ENCODE results near the gene DDAH2.
"Not testable (repeated sequence)": the region's sequence is repeated elsewhere in the genome, so short reads cannot be mapped to it uniquely, and the experiment has no call there.

Gene DDAH2

GRCh38 chr6:31711233-31711632, 17.9 kb downstream of the DDAH2 start:
- DNase-seq: no peak

DNA sequence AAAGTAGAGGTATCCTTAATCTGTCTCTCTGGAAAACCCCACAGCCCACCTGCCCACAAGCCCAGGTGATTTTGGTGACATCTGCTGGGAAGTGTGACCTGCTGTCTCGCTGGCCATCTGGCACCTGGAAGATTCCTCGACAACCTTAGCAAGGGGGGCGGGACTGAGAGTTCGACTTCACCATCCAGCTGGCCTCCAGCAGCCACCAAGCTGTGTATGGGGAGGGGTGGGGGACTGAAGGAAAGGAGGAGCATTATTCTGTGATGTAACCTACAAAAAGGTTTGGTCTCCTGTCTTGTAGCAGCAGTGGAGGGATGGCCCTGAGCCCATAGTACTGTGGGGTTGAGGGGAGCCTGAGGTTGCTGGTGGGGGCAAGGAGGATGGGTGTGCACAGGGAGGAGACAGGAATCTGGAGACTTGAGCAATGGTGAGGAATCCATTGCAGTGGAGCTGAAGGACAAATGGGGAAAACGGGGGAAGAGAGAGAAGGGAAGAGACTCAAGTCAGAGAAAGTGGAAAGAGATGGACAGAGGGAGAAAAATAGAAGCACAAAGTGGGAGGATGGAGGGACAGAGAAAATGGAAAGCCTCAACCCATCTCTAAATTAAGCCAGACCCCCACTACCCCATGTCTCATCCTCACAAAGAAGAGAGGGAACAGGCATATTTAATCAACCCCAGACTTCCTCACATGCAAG, 18.4 kb downstream of the DDAH2 start:
- DNase-seq: no peak

GRCh38 chr6:31709157-31709556, 19.9 kb downstream of the DDAH2 start:
- not testable (repeated sequence) for DNase-seq

DNA sequence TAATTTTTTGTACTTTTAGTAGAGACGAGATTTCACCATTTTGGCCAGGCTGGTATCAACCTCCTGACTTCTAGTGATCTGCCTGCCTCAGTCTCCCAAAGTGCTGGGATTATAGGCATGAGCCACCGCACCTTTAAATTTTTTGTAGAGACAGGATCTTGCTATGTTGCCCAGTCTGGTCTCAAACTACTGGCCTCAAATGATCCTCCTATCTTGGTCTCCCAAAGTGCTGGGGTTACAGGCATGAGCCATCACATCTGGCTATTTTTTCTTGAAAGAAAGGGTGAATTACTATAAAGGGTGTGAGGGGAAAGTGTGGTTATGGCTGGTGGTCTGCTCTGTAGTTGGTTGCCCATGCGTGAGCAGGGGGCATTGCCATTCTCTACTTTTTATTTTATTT, 20.9 kb downstream of the DDAH2 start:
- DNase-seq: no peak

DNA sequence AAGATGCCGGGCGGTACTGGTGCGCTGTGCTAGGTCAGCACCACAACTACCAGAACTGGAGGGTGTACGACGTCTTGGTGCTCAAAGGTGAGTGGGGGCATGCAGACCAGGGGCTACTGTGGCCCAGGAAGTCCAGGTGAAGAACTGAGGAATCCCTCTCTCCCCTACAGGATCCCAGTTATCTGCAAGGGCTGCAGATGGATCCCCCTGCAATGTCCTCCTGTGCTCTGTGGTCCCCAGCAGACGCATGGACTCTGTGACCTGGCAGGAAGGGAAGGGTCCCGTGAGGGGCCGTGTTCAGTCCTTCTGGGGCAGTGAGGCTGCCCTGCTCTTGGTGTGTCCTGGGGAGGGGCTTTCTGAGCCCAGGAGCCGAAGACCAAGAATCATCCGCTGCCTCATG, 21.4 kb downstream of the DDAH2 start:
- DNase-seq: no peak

GRCh38 chr6:31706599-31706998, 22.5 kb downstream of the DDAH2 start, which contains the start of gene LY6G6F:
Gene LY6G6F, plus strand, starts transcription at chr6:31706866. Its CDS starts 41 bp downstream, at chr6:31706907.
- DNase-seq: no peak

DNA sequence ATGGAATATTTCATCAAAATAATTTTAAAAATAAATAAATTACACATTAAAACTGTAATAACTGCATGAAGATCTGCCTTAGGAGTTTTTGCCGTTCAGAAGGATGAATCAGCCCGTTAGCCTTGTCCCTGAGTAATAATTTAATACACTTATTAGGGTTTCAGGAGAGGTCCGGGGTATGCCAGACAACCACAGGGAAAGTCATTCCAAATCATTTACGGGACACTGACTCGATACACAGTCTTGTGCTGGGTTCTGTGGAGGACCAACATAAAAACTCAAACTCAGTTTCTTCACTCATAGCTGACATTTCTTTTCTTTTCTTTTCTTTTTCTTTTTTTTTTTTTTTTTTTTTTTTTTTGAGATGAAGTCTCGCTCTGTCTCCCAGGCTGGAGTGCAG, 23.2 kb downstream of the DDAH2 start:
- no peak for DNase-seq

GRCh38 chr6:31702819-31703716, 26.0 kb downstream of the DDAH2 start, which contains the start of gene ABHD16A:
Gene ABHD16A, minus strand, starts transcription at chr6:31703324. Its CDS starts 43 bp downstream, at chr6:31703281.
- peak; percentile 94 to 97 for DNase-seq

DNA sequence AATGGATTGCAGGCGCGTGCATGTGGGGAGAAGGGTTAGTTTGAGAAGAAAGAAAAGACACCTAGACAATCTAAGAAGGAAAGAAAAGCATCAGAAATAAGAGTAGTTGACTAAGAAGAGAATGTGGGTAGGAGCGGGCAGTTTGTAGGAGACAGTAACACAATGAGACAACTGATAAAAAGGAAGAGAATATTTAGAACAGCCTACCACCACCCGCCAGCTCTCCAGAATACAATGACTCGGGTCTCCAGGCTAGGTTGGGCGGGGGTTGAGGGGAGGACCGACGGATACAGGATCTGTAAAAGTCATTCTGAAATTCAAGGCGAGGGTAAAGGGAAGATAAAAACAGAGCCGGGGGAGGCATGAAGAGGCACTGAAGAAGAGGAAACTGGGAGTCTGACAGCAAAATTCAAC, 26.7 kb downstream of the DDAH2 start:
- peak; percentile 16 to 18 for DNase-seq

- DNase-seq: no peak
These were observed 27.3 kb downstream of the DDAH2 start for GRCh38 chr6:31701666-31702404.

- no peak for DNase-seq
These were observed 28.2 kb downstream of the DDAH2 start for GRCh38 chr6:31700740-31701401.

DNA sequence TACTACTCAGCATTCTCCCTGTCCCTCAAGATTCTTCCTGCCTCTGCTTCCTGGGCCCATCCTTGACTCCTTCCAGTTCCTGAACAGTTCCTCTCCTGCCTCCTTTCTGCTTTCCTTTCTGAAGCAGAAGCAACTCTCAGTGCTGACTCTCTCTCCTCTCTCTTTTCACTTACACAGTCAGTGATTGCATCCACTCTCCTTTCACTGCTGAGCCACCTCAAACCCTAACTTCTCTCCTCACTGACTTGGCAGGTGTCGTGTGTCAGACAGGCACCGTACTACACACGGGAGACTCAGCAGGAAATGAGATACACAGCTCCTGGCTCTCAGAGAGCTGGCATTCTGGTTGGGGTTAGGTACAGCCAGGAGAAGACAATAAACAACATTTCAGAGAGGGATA, 31.5 kb downstream of the DDAH2 start:
- no peak for DNase-seq

- no peak for DNase-seq
These were observed 35.6 kb downstream of the DDAH2 start for GRCh38 chr6:31693535-31693934.

DNA sequence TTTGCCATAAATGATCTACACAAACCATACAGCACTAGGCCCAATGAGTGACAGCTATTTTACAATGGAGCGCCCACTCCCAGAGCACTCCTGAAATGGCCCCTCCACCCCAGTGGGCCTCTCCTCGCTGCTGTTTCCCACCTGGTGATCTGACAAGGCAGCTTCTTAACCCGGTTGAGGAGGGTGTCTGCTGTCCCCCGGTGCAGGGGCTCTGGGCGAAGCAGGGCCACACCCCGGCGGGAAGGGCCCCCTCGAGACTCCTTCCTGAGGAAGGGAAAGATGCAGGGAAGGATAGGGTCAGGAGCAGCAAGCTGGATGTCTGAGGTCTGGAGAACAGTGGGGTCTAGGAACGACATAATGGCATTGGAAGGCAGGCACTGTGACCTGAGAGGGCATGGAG, 36.2 kb downstream of the DDAH2 start:
- no peak for DNase-seq

GRCh38 chr6:31692353-31692752, 36.7 kb downstream of the DDAH2 start:
- DNase-seq: no peak

- DNase-seq: no peak
These were observed 37.5 kb downstream of the DDAH2 start for GRCh38 chr6:31691564-31692108.

- no peak for DNase-seq
These were observed 38.0 kb downstream of the DDAH2 start for GRCh38 chr6:31691078-31691463.

- no peak for DNase-seq
These were observed 38.6 kb downstream of the DDAH2 start for GRCh38 chr6:31690231-31691077.

DNA sequence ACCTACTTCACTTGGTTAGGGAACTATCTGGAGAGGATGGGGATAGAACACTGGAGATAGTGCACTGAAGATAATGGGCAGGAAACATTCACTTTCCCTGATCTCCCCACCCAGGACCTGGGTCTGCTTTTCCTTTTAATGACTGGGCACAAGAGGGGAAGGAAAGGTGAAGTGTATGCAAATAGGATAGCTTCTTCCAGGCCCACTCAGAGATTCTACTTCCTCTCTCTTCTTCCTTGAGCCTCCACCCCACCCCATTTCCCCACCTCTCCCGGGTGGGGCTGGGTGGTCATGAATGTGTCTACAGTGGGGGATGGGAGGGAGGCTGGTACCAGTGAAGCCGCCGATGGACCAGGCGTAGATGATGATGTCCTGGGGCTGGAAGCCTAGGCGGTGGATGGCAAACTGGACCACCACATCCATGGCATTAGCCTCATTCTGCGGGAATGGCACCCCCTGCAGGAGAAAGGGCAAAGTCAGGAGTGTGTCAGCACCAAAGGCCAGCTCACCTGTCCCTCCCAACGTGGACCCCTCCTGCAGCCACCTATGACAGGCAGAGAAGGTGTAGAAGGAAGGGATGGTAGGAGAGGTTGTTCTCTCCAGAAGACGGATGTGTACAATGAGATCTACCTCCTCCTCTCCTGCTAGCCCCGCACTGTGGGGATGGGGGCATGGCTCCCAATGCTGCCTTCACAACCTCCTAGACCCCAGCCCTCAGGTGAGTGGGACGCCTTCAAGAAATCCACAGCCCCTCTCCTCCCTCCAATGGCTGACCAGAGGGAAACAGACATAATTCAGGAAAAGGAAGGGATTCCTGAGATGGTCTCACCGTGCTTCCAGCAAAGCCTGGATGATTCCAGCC, 39.6 kb downstream of the DDAH2 start:
- no peak for DNase-seq
